Karpas-422 (cell line): ENCODE measurements around the gene CPED1. TPM values are rescaled to one million over a fixed set of nuclear protein-coding genes. Genes with fewer than 3 reads are reported as not detected.
"Not testable (repeated sequence)": the region's sequence is repeated elsewhere in the genome, so short reads cannot be mapped to it uniquely, and the experiment has no call there.

Experiments
- DNase-seq: peaks from one replicate; pipeline ENCODE4 v3.0.0-alpha.2; 2015
- H2AFZ ChIP-seq: fragments of 200-600 bp; sonication (generic); 2 replicates; pipeline ENCODE4 v1.6.1; 2014; ENCODE audit warnings: antibody characterized with exemption, low read length, mixed read lengths
- H3K27ac ChIP-seq: fragments of 200-600 bp; sonication (generic); 2 replicates; pipeline ENCODE4 v1.5.1; 2014; ENCODE audit warnings: mild to moderate bottlenecking, low read length, moderate library complexity
- H3K27me3 ChIP-seq: fragments of 200-600 bp; sonication (generic); 2 replicates; pipeline ENCODE4 v1.6.1; 2014; ENCODE audit warnings: low read length, mixed read lengths
- H3K36me3 ChIP-seq: fragments of 200-600 bp; sonication (generic); 2 replicates; pipeline ENCODE4 v1.6.1; 2014; ENCODE audit warnings: low read length, mixed read lengths; ENCODE audit not compliant: insufficient read depth
- H3K4me1 ChIP-seq: fragments of 200-600 bp; sonication (generic); 2 replicates; pipeline ENCODE4 v1.6.1; 2014; ENCODE audit warnings: mild to moderate bottlenecking, low read length, mixed read lengths
- H3K4me2 ChIP-seq: fragments of 200-600 bp; sonication (generic); 2 replicates; pipeline ENCODE4 v1.6.1; 2014; ENCODE audit warnings: low read length, low read depth, mild to moderate bottlenecking; ENCODE audit not compliant: poor library complexity, severe bottlenecking
- H3K4me3 ChIP-seq: fragments of 200-600 bp; sonication (generic); 2 replicates; pipeline ENCODE4 v1.5.1; 2014; ENCODE audit warnings: mild to moderate bottlenecking, antibody characterized with exemption, low read length, mixed read lengths
- H3K79me2 ChIP-seq: fragments of 200-600 bp; sonication (generic); 2 replicates; pipeline ENCODE4 v1.6.1; 2014; ENCODE audit warnings: mild to moderate bottlenecking, low read length, mixed read lengths
- H3K9ac ChIP-seq: fragments of 200-600 bp; sonication (generic); 2 replicates; pipeline ENCODE4 v1.6.0; 2014; ENCODE audit warnings: low read length
- H3K9me2 ChIP-seq: fragments of 200-600 bp; sonication (generic), shearing (Covaris generic); replicated peaks from 2 replicates; pipeline ENCODE4 v1.6.0; 2014; ENCODE audit warnings: mild to moderate bottlenecking, low read length, moderate library complexity; ENCODE audit not compliant: insufficient read depth
- H3K9me3 ChIP-seq: fragments of 300-700, 200-600 bp; sonication (generic); 2 replicates; pipeline ENCODE4 v1.6.1; 2014; ENCODE audit warnings: low read length, mixed read lengths
- H4K20me1 ChIP-seq: fragments of 200-600 bp; sonication (generic); 2 replicates; pipeline ENCODE4 v1.6.1; 2014; ENCODE audit warnings: mild to moderate bottlenecking, antibody characterized with exemption, low read length, low read depth; ENCODE audit not compliant: insufficient read depth
- total RNA-seq: library from RNA; depleted of rRNA; stranded (reverse); fragments of >200 nt; shearing (Covaris generic); gene quantifications from 2 replicates; pipeline ENCODE4 v1.2.3, GENCODE V29; 2014; ENCODE audit warnings: low replicate concordance

Gene CPED1
- total RNA-seq, 1 experiment from 2014 or later = 0.04 TPM

GRCh38 chr7:121001234-121001906, 12.9 kb downstream of the CPED1 start:
- Histone ChIP-seq H3K27ac (no peak overlapping the region), H3K79me2 (no peaks in the 10 kb centered on the region)

DNA sequence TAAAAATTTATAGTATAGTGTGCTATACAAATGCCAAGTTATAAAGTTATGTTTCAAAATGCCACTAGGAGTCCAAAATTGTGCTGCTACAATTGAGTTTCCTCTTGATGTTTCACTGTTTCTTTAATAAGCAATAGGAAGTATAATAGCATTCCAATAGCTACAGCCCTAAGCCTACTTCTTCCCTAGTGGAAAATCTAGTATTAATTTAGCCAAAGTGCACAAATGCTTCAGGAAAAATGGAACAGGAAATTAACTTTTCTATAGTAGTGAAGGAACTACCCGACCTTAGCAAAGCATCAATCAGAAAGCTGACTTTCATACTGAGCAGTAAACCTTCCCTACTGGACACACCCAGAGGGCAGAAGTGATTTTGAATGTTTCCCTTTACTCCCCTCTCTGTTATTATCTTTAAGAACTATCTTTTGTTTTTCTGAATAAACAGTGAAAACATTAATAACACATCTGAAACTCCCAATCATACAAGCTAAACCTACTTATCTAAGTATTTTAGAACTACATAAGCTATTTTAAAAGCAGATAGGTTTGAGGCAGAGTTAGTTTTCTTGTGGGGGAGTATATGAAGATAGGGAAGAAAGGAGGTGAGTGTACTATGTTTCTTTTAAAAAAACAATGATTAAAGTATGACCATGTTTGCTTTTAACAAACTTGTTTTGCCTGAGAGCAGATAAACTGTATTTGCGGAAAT, 13.7 kb downstream of the CPED1 start:
- Histone ChIP-seq H3K4me3 (no peak overlapping the region), H3K36me3 (no peaks in the 10 kb centered on the region), H3K27ac (no peak overlapping the region), H3K9ac (no peak overlapping the region), H3K4me1 (peaks cover 2% of the 10 kb centered on the region), H3K79me2 (no peaks in the 10 kb centered on the region), H3K9me3 (no peaks in the 10 kb centered on the region), H3K27me3 (no peaks in the 10 kb centered on the region), H3K9me2 (no peaks in the 10 kb centered on the region), H2AFZ (no peak overlapping the region), H3K4me2 (no peak overlapping the region), H4K20me1 (no peaks in the 10 kb centered on the region)
- no peak for DNase-seq

More at GRCh38 chr7:121001234-121001906, 12.9 kb downstream of the CPED1 start:
- H3K9ac ChIP-seq = no peak overlapping the region
- H3K4me2 ChIP-seq = no peak overlapping the region
- no peaks in the 10 kb centered on the region for H3K27me3 ChIP-seq
- DNase-seq = no peak
- H3K9me3 ChIP-seq = no peaks in the 10 kb centered on the region
- H3K4me1 ChIP-seq = peaks cover 11% of the 10 kb centered on the region
- H2AFZ ChIP-seq = no peak overlapping the region
- H3K9me2 ChIP-seq = no peaks in the 10 kb centered on the region
- H4K20me1 ChIP-seq = no peaks in the 10 kb centered on the region
- H3K36me3 ChIP-seq = no peaks in the 10 kb centered on the region
- H3K4me3 ChIP-seq = no peak overlapping the region

GRCh38 chr7:121002757-121003200, 14.3 kb downstream of the CPED1 start:
- H3K4me2 ChIP-seq = no peak overlapping the region
- H2AFZ ChIP-seq = no peak overlapping the region
- no peaks in the 10 kb centered on the region for H3K79me2 ChIP-seq
- H3K4me3 ChIP-seq = no peak overlapping the region
- H3K4me1 ChIP-seq = no peaks in the 10 kb centered on the region
- no peaks in the 10 kb centered on the region for H3K9me3 ChIP-seq
- H3K27ac ChIP-seq = no peak overlapping the region
- no peak for DNase-seq
- H3K9me2 ChIP-seq = no peaks in the 10 kb centered on the region
- no peaks in the 10 kb centered on the region for H4K20me1 ChIP-seq
- no peaks in the 10 kb centered on the region for H3K27me3 ChIP-seq
- H3K36me3 ChIP-seq = no peaks in the 10 kb centered on the region
- no peak overlapping the region for H3K9ac ChIP-seq

DNA sequence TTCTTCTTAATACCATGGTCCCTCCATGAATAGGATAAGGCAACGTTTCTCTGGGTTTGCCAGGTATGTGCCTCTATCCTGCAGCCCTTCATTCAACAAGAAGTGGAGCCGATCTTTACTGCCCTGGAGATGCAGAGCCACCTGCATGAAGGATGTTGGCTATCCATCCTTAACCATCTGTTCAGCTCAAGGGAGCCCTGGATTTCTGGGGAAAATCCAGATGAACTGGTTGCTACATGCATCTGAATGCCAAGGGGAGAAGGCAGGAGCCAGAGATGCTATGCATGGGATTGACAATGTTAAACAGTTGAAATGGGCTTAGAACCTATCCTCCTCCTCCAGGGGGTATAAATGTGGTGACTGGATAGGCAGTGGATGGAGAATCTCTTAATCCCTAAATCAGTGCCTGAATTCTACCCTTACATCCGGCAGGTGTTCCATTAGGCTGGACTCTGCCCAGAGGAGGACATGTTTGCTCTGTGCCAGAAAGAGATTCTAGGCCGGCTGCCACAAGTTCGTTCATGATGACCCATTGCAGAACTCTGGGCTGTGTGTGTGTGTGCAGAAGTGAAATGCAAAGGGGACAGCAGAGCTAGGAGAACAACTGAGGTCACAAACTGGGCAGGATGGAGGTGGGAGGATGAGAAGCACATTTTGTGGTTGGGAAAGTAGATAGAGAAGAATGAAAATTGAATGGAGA, 15.6 kb downstream of the CPED1 start:
- Histone ChIP-seq H3K36me3 (no peaks in the 10 kb centered on the region), H3K4me1 (no peaks in the 10 kb centered on the region), H4K20me1 (no peaks in the 10 kb centered on the region), H3K9me2 (no peaks in the 10 kb centered on the region), H3K4me3 (no peak overlapping the region), H2AFZ (no peak overlapping the region), H3K4me2 (no peak overlapping the region), H3K27me3 (no peaks in the 10 kb centered on the region), H3K27ac (no peak overlapping the region), H3K9ac (no peak overlapping the region), H3K79me2 (no peaks in the 10 kb centered on the region), H3K9me3 (no peaks in the 10 kb centered on the region)
- no peak for DNase-seq

- H3K79me2 ChIP-seq, H2AFZ ChIP-seq, H3K9ac ChIP-seq, H3K9me3 ChIP-seq, H3K27me3 ChIP-seq, H4K20me1 ChIP-seq, H3K27ac ChIP-seq, H3K4me3 ChIP-seq, H3K4me2 ChIP-seq, H3K4me1 ChIP-seq, DNase-seq, H3K9me2 ChIP-seq, H3K36me3 ChIP-seq: not testable (repeated sequence)
Measured at GRCh38 chr7:121005058-121005457, 16.5 kb downstream of the CPED1 start.

- Histone ChIP-seq H3K36me3 (no peaks in the 10 kb centered on the region), H3K27ac (no peak overlapping the region), H4K20me1 (no peaks in the 10 kb centered on the region), H3K79me2 (no peaks in the 10 kb centered on the region), H3K9me3 (no peaks in the 10 kb centered on the region), H3K27me3 (no peaks in the 10 kb centered on the region), H3K4me2 (no peak overlapping the region), H3K9me2 (no peaks in the 10 kb centered on the region), H3K4me1 (no peaks in the 10 kb centered on the region), H2AFZ (no peak overlapping the region), H3K4me3 (no peak overlapping the region), H3K9ac (no peak overlapping the region)
- DNase-seq = no peak
Measured at GRCh38 chr7:121005996-121006584, 17.6 kb downstream of the CPED1 start.

GRCh38 chr7:121006711-121007315, 18.3 kb downstream of the CPED1 start:
- DNase-seq = no peak
- no peaks in the 10 kb centered on the region for H3K36me3 ChIP-seq
- H2AFZ ChIP-seq = no peak overlapping the region
- H3K27ac ChIP-seq = no peak overlapping the region
- H3K4me3 ChIP-seq = no peak overlapping the region
- no peaks in the 10 kb centered on the region for H3K4me1 ChIP-seq
- no peaks in the 10 kb centered on the region for H3K9me2 ChIP-seq
- no peaks in the 10 kb centered on the region for H3K9me3 ChIP-seq
- H3K4me2 ChIP-seq = no peak overlapping the region
- H4K20me1 ChIP-seq = no peaks in the 10 kb centered on the region
- H3K27me3 ChIP-seq = no peaks in the 10 kb centered on the region
- no peaks in the 10 kb centered on the region for H3K79me2 ChIP-seq
- H3K9ac ChIP-seq = no peak overlapping the region

DNA sequence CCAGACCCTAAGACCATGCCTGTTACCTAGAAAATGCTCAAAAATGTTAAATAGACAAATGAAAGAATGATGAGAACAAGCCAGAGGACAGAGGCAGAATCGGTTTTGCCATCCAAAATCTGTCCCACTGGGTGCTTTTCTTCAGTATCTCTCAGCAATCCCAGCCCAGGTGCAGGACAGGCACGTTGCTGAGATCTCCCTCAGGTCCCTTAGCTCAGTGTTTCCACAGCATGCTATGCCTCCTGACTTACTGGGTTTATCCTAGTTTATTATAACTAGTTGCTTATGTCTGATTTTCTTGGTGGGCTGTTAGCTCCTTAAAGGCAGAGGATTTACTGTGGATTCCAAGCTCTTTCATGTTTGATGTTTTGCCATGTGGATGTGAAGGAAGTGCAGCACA, 20.3 kb downstream of the CPED1 start:
- Histone ChIP-seq H4K20me1 (no peaks in the 10 kb centered on the region), H3K79me2 (no peaks in the 10 kb centered on the region), H3K4me2 (no peak overlapping the region), H3K9me3 (no peaks in the 10 kb centered on the region), H3K36me3 (no peaks in the 10 kb centered on the region), H2AFZ (no peak overlapping the region), H3K4me3 (no peak overlapping the region), H3K27me3 (no peaks in the 10 kb centered on the region), H3K9me2 (no peaks in the 10 kb centered on the region), H3K9ac (no peak overlapping the region), H3K4me1 (no peaks in the 10 kb centered on the region), H3K27ac (no peak overlapping the region)
- no peak for DNase-seq
